ENCODE data around the gene FAM193A. TPM values are rescaled to one million over a fixed set of nuclear protein-coding genes. Genes with fewer than 3 reads are reported as not detected.
"Not testable (repeated sequence)": the region's sequence is repeated elsewhere in the genome, so short reads cannot be mapped to it uniquely, and the experiment has no call there.

FAM193A gene
- total RNA-seq, 1 donor from 2014 or later = 19.8 TPM

DNA sequence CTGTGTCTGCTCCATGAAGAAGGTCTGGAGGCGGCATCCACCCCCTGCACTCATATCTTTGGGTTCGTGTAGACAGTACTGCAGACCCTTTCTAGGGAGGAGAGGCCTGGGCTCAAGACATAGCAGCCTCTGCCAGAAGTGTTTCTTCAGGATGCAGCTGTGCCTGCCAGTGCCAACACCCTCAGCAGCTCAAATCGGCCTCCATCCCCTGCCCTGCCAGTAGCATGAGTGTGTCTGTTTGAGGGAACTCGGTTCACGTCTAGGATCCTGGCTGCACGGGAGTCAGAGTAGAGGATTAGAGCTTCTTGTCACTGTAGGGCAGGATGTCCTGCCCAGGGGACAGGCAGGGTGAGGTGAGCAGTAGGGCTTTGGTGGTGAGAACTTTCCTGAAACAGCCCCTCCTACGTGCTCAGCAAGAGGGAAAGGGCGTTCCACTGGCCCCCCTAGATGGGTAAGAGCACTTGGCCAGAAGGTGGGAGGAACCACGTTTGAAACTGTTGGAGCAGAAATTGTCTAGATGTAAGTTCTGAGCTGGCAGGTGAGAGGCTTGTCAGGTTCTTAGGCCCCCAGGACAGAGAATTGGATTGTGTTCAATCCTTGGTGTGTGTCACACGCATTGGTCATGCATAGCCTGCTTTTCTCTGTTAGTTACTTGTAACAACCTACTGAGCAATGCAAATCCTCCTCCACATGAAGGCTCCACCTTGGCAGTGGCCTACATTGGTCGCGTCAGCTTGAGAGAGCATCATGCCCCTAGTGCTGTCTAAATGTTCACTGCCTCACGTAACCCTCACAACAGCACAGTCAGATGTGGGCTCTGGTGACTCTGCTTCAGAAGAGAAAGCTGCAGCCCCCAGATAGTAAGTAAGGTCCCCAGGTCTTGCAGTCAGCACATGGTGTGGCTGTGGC is 25.8 kb upstream of the FAM193A start:
- DNase-seq (ENCODE audit: low read depth) = no peak
- Histone ChIP-seq H3K4me3 (ENCODE audit: low read depth, low read length) (no peak overlapping the region), H3K27me3 (ENCODE audit: control insufficient read depth, insufficient read depth, low read length) (no peaks in the 10 kb centered on the region), H3K36me3 (ENCODE audit: control insufficient read depth, insufficient read depth, low read length) (peaks cover 5% of the 10 kb centered on the region)
- TF ChIP-seq, protein P1, sequence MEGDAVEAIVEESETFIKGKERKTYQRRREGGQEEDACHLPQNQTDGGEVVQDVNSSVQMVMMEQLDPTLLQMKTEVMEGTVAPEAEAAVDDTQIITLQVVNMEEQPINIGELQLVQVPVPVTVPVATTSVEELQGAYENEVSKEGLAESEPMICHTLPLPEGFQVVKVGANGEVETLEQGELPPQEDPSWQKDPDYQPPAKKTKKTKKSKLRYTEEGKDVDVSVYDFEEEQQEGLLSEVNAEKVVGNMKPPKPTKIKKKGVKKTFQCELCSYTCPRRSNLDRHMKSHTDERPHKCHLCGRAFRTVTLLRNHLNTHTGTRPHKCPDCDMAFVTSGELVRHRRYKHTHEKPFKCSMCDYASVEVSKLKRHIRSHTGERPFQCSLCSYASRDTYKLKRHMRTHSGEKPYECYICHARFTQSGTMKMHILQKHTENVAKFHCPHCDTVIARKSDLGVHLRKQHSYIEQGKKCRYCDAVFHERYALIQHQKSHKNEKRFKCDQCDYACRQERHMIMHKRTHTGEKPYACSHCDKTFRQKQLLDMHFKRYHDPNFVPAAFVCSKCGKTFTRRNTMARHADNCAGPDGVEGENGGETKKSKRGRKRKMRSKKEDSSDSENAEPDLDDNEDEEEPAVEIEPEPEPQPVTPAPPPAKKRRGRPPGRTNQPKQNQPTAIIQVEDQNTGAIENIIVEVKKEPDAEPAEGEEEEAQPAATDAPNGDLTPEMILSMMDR (IDR thresholded peaks at IDR 0.05; ENCODE audit: insufficient read depth, low read length, poor library complexity, severe bottlenecking) = no peak

DNA sequence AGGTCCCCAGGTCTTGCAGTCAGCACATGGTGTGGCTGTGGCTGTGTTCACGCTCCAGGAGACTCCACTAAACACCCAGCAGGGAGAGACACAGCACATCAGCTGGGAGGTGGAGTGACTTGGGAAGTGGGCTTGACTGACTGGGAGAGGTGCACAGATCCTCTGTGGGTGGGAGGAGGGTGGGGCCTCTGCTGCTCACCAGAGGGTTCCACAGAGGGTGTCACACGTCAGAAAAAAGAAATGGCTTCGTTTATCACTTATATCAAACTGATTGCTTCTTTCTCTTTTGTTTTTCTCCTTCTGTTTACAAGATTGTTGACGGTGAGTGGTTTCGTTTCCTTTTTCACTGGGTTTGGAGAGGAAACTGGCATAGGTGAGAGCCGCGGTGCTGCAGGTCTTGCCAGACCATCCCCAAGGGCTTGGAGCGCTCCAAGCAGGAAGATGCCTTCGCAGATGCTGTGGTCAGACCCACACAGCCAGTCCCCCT is 24.8 kb upstream of the FAM193A start:
- DNase-seq (ENCODE audit: low read depth) = no peak
- no peaks in the 10 kb centered on the region for H3K27me3 ChIP-seq (ENCODE audit: control insufficient read depth, insufficient read depth, low read length)
- H3K4me3 ChIP-seq (ENCODE audit: low read depth, low read length) = no peak overlapping the region
- peaks cover 5% of the 10 kb centered on the region for H3K36me3 ChIP-seq (ENCODE audit: control insufficient read depth, insufficient read depth, low read length)
- TF ChIP-seq, protein P1 (IDR thresholded peaks at IDR 0.05; ENCODE audit: insufficient read depth, low read length, poor library complexity, severe bottlenecking) = no peak

DNA sequence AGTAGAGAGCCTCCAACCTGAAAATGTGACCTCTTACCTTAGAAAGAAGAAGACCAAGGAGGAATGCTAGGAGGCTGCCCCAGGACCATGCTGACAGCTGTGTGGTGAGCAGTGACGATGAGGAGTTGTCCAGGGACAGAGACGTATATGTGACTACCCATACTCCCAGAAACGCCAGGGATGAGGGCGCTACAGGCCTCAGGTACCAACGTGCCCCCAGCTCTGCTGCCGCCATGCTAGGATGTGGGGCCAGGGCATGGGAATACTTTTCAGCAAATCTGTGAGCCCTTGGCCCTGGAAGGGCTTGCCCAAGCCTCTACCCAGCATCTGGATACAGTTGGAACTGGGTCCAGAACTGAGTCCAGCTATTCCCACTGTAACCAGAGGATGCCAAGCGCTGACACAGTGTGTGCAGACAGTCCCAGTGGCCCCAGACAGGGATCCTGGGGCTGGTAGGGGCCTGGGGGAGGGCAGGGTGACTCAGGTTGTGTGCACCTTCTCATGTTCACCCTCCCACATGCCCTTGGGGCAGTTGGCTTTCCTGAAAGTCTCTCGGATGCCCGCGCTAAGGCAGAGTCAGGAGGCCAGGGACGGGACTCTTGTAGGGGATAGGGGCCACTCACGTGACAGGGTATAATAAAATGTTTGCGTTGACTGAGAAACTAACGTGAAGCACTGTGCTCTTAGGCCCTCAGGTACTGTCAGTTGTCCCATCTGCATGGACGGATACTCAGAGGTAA is 23.9 kb upstream of the FAM193A start:
- no peak for DNase-seq (ENCODE audit: low read depth)
- TF ChIP-seq, protein P1 (IDR thresholded peaks at IDR 0.05; ENCODE audit: insufficient read depth, low read length, poor library complexity, severe bottlenecking) = no peak
- no peaks in the 10 kb centered on the region for H3K27me3 ChIP-seq (ENCODE audit: control insufficient read depth, insufficient read depth, low read length)
- peaks cover 4% of the 10 kb centered on the region for H3K36me3 ChIP-seq (ENCODE audit: control insufficient read depth, insufficient read depth, low read length)
- H3K4me3 ChIP-seq (ENCODE audit: low read depth, low read length) = no peak overlapping the region

DNA sequence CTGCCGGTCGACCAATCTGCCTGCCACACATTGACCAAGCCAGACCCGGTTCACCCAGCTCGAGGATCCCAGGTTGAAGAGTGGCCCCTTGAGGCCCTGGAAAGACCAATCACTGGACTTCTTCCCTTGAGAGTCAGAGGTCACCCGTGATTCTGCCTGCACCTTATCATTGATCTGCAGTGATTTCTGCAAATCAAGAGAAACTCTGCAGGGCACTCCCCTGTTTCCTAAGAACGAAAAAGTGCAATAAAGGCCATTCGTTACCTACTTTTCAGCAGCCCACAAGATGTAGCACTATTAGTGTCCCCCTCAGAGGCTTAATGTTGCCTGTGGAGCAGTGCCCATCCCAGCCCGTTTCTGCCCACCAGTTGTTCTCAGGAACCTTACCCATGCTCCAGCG is 22.3 kb upstream of the FAM193A start:
- DNase-seq (ENCODE audit: low read depth) = not testable (repeated sequence)

DNA sequence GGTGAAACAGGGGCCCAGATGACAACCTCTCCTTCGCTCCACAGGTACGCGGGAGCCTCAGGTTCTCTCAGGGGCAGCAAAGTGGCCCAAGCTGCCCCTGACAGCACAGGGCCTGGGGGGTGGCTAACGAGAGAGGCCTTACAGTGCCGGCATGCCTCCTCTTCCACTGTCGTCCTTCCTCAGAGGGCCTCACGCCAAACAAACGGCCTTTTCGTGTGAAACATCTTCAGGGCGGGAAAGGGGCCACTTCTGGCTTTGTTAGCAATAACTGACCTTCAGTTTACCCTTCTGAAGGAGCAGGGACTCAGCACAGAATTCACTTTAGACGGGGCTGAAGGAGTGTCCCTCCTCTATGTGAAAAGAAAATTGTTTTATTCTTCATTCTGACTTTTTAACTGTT is 21.5 kb upstream of the FAM193A start:
- H3K4me3 ChIP-seq (ENCODE audit: low read depth, low read length); H3K36me3 ChIP-seq (ENCODE audit: control insufficient read depth, insufficient read depth, low read length); DNase-seq (ENCODE audit: low read depth); H3K27me3 ChIP-seq (ENCODE audit: control insufficient read depth, insufficient read depth, low read length): not testable (repeated sequence)

More for the DNA sequence above, 22.3 kb upstream of the FAM193A start:
- not testable (repeated sequence) for H3K27me3 ChIP-seq (ENCODE audit: control insufficient read depth, insufficient read depth, low read length); H3K4me3 ChIP-seq (ENCODE audit: low read depth, low read length); H3K36me3 ChIP-seq (ENCODE audit: control insufficient read depth, insufficient read depth, low read length)

DNA sequence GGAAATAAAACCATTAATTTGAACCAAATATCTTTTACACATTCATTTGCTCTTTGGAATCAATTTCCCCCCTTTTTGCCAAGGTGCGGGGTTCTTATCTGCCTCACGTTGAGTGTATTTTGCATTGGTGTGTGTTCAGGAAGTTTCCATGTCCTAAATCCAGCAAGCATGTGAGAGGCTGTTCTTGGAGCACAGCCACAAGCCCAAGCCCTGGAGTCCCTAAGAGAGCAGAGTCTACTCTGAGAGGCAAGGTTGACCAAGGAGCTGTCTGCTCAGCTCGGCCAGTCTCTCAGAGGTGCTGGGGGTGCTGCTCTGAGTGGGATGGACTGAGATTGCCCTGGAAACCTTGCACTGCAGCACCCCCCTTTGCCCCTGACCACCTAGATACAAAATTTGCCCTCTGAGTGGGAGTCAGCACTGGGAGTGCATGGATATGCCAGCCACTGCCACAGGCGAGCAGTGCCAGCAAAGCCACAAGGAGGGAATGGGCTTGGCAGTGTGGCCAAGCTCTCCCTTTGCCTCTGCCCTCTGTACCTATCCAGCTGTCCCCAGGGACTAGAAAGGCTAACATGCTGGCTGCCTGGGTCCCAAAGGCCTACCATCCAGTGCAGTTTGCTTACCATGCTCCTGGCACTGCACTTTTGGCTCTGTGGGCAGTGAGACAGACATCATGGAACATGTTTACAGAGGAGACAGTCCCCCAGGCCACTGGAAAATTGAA is 20.5 kb upstream of the FAM193A start:
- TF ChIP-seq, protein P1 (IDR thresholded peaks at IDR 0.05; ENCODE audit: insufficient read depth, low read length, poor library complexity, severe bottlenecking) = no peak

More for the DNA sequence above, 20.5 kb upstream of the FAM193A start:
- Histone ChIP-seq H3K36me3 (ENCODE audit: control insufficient read depth, insufficient read depth, low read length) (peaks cover 4% of the 10 kb centered on the region), H3K27me3 (ENCODE audit: control insufficient read depth, insufficient read depth, low read length) (no peaks in the 10 kb centered on the region), H3K4me3 (ENCODE audit: low read depth, low read length) (no peak overlapping the region)
- no peak for DNase-seq (ENCODE audit: low read depth)

Data from kidney epithelial cell (primary cell).